Measurements from ENCODE around the gene TBC1D9B. TPM values are rescaled to one million over a fixed set of nuclear protein-coding genes. Genes with fewer than 3 reads are reported as not detected.
"Not testable (repeated sequence)": the region's sequence is repeated elsewhere in the genome, so short reads cannot be mapped to it uniquely, and the experiment has no call there.

TBC1D9B gene
- total RNA-seq, 1 donor from 2014 or later = 149 TPM

DNA sequence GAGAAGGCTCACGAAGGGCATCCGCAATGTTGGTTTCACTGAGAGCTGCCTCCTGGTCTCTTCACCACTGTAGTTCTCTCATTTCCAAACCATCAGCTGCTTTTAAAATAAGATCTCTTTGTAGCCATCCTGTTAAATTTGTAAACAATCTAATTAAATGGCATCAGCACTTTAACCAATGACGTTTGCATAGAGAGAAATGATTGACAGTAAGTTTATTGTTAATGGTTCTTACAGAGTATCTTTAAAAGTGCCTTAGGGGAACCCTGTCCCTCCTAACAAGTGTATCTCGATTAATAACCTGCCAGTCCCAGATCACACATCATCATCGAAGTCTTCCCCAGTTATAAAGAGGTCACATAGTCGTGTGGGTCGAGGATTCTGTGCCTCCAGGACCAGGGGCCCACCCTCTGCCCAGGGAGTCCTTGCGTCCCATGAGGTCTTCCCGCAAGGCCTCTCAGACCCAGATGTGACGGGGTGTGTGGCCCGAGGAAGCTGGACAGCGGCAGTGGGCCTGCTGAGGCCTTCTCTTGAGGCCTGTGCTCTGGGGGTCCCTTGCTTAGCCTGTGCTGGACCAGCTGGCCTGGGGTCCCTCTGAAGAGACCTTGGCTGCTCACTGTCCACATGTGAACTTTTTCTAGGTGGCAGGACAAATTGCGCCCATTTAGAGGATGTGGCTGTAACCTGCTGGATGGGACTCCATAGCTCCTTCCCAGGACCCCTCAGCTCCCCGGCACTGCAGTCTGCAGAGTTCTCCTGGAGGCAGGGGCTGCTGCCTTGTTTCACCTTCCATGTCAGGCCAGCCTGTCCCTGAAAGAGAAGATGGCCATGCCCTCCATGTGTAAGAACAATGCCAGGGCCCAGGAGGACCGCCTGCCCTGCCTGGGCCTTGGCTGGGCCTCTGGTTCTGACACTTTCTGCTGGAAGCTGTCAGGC lies 70.4 kb downstream of the TBC1D9B start:
- DNase-seq (ENCODE audit: low spot score) = no peak

DNA sequence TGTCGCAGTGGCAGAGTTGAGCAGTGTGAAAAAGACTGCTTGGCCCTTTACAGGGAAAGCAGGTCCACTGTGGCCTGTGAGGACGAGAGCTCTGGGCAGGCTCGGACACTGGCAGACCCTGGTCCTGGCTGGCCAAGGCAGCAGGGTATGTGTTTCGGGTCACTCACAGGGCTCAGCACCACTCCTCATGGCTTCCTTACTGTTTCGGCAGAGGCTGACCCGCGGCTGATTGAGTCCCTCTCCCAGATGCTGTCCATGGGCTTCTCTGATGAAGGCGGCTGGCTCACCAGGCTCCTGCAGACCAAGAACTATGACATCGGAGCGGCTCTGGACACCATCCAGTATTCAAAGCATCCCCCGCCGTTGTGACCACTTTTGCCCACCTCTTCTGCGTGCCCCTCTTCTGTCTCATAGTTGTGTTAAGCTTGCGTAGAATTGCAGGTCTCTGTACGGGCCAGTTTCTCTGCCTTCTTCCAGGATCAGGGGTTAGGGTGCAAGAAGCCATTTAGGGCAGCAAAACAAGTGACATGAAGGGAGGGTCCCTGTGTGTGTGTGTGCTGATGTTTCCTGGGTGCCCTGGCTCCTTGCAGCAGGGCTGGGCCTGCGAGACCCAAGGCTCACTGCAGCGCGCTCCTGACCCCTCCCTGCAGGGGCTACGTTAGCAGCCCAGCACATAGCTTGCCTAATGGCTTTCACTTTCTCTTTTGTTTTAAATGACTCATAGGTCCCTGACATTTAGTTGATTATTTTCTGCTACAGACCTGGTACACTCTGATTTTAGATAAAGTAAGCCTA lies 71.3 kb downstream of the TBC1D9B start:
- DNase-seq (ENCODE audit: low spot score) = no peak

DNA sequence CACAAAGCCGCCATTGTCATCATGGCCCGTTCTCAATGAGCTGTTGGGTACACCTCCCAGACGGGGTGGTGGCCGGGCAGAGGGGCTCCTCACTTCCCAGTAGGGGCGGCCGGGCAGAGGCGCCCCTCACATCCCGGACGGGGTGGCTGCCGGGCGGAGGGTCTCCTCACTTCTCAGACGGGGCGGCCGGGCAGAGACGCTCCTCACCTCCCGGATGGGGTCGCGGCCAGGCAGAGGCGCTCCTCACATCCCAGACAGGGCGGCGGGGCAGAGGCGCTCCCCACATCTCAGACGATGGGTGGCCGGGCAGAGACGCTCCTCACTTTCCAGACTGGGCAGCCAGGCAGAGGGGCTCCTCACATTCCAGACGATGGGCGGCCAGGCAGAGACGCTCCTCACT lies 72.8 kb downstream of the TBC1D9B start:
- not testable (repeated sequence) for DNase-seq (ENCODE audit: low spot score)

- no peak for DNase-seq (ENCODE audit: low spot score)
Observed at GRCh38 chr5:179834120-179834519, 73.6 kb downstream of the TBC1D9B start.

GRCh38 chr5:179833709-179834070 lies 74.0 kb downstream of the TBC1D9B start:
- DNase-seq (ENCODE audit: low spot score) = no peak

DNA sequence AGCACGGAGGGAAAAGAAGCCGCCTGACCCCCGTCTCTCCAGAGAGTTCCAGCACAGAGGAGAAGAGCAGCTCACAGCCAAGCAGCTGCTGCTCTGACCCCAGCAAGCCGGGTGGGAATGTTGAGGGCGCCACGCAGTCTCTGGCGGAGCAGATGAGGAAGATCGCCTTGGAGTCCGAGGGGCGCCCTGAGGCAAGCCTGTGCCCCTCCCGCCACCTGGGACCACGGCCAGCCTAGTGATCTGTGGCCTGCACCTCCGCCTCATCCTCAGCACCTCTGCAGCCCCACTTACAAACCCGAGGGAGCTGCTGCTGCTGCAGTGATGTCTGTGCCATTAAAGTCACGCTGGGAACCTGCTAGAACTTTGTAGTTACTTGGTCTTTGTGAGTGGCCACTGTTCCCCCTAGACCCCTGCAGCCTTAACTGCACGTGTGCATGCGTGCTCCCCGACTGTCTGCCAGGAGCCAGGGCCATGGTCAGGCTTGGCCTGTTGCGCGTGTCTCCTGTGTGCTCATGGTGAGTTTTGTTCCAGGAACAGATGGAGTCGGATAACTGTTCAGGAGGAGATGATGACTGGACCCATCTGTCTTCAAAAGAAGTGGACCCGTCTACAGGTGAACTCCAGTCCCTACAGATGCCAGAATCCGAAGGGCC lies 74.5 kb downstream of the TBC1D9B start:
- DNase-seq (ENCODE audit: low spot score) = no peak

DNA sequence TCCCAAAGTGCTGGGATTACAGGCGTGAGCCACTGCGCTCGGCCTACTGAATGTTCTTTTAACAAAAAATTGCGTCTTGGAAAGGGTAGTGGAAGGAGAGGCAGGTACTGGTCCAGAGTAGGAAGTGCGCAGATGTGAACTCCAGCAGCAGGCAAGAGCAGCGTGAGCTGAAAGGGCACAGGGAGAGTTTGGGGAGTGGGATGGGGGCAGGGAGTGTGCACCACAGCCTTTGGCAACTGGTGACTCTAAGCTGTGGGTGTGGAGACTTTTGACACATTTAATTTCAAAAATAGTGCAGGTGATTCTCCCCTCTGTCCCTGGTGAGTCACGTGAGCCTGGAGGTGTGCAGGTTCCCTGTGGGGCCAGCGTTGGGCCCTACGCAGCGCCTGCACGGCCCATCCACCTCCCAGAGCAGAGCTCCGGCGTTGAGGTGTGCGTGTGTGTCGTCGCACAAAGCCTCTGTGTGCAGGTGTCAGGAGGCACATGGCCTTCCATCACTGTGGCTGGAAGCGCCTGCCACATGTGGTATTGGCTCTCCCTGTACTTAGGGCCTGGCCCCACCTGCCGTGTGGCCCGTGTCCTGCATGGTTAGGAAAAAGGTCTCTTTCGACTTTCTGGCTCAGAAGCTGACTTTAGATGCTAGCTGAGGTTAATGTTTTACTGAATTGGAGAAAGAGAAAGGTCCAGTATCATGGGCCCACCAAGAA lies 75.5 kb downstream of the TBC1D9B start:
- DNase-seq (ENCODE audit: low spot score) = no peak

DNA sequence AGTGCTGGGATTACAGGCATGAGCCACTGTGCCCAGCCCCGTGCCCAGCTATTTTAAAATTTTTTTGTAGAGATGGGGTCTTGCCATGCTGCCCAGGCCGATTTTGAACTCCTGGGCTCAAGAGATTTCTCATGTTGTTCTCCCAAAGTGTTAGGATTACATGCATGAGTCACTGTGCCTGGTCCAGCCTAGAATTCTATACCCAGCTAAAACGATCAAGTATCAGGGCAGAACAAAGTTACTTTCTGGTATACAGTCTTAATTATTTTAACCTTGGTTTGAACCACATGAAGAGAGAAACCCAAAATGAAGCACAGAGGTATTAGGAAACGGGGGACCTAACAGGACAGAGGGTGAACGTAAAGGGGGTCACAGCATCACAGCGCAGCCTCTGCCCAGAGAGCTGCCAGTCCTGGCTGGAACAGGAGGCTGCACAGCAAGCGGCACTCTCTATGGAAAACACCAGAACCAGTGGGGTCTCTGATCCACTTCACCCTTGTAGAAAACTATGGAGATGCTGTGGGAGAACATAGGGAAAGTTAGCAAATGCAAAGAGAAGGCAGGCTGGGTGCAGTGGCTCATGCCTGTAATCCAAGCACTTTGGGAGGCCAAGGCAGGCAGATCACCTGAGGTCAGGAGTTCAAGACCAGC lies 76.8 kb downstream of the TBC1D9B start:
- DNase-seq (ENCODE audit: low spot score) = no peak

- DNase-seq (ENCODE audit: low spot score) = no peak
Observed at GRCh38 chr5:179829732-179830435, 77.8 kb downstream of the TBC1D9B start.

GRCh38 chr5:179828756-179829421 lies 78.8 kb downstream of the TBC1D9B start:
- no peak for DNase-seq (ENCODE audit: low spot score)

DNA sequence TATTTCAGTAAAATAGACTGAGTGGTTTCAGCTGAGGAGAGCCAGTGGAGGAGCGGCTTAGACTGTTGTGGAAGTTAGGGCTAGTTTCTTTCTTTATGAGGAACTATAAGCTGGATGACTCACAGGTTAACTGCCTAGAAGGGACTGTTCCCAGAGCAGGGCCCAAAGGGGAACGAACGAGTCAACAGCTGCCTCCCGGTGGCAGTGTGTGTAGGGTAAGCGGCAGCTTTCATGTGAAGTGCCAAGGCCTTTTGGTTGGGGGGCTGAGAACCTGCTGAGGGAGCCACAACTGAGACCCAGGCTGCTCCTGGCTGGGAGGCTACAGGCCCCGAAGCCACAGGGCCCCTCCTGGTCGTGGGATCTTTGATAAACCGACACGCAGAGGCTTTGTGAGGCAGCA lies 80.0 kb downstream of the TBC1D9B start:
- DNase-seq (ENCODE audit: low spot score) = no peak

GRCh38 chr5:179825655-179826182 lies 82.0 kb downstream of the TBC1D9B start:
- DNase-seq (ENCODE audit: low spot score) = peak; percentile 68

DNA sequence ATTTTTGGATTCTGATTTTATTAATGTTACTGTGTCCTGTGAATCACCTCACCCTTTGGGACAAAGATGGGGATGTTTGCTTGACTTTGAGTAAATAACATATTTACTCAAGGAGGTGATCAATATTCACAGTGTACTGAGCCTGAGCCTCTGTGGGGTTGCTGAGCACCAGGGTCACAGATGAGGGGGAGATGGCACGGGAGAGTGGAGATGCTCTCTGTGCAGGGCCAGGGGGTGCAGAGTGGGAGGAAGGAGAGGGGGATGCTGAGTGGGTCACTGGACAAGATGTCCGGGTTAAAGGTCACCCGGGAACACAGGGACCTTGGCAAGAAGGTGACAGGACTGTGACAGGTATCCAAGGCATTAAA lies 83.0 kb downstream of the TBC1D9B start:
- DNase-seq (ENCODE audit: low spot score) = no peak

GRCh38 chr5:179823937-179824744 lies 83.6 kb downstream of the TBC1D9B start:
- no peak for DNase-seq (ENCODE audit: low spot score)

GRCh38 chr5:179822444-179822990 lies 85.2 kb downstream of the TBC1D9B start:
- DNase-seq (ENCODE audit: low spot score) = no peak

GRCh38 chr5:179822059-179822432 lies 85.7 kb downstream of the TBC1D9B start:
- no peak for DNase-seq (ENCODE audit: low spot score)

GRCh38 chr5:179821298-179822058 lies 86.2 kb downstream of the TBC1D9B start:
- DNase-seq (ENCODE audit: low spot score) = peak; percentile 96

Measured in mucosa of gallbladder (tissue), 1 donor.